ENCODE results near the gene RHOA. TPM values are rescaled to one million over a fixed set of nuclear protein-coding genes. Genes with fewer than 3 reads are reported as not detected.

The RHOA gene
- total RNA-seq, 3 donors from 2014 or later (not counting 1 experiment from before 2014, with no cell fraction given), result 342 to 372 (median 370) TPM

DNA sequence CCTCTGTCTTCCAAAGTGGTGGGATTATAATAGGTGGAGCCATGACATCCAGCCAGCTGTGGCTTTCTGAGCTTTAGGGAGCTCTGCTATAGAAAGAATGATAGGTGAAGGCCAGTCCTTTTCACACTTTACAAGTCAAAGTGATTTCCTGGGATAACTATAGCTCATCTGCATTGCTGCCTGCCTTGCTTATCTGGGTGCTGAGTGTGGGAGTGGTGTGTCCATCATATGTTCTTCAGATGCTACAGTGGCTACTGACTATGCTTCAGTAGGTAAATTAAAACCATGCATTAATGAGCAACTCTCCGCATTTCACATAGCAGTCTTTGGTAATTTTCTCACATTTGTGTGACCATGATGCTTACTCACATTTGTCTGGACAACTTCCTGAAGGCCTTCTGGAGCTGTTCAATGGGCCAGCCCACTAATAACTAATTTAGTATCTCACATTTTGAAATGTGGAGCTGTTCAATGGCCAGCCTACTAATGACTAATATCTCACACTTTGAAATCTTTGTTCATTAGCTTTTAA lies 23.4 kb downstream of the RHOA start:
- H3K27me3 Mint-ChIP-seq (ENCODE audit: low read depth in 2 of 2), result no peaks in the 10 kb centered on the region
- peaks cover 41% of the 10 kb centered on the region for H3K4me1 ChIP-seq (ENCODE audit: control insufficient read depth, insufficient read depth, low read length)
- H3K4me3 Mint-ChIP-seq, result peak overlapping the region; percentile 21
- H3K27ac ChIP-seq (ENCODE audit: low read length), result no peak overlapping the region
- intact Hi-C loops (cut with micrococcal nuclease), result loop anchor here (5.0 kb wide), 1 partner anchor 59 kb away; no protein-coding TSS in a partner anchor
- peaks cover 53 to 57% of the 10 kb centered on the region in 2 donors for H3K4me1 Mint-ChIP-seq
- peak overlapping the region; percentile 79 to 83 for H3K27ac Mint-ChIP-seq
- ATAC-seq, result peak in 2 of 3 donors; percentile 26
- no peaks in the 10 kb centered on the region for H3K9me3 Mint-ChIP-seq
- 52% methylated on average over 1 of the region's 1 CpG for WGBS (ENCODE audit: insufficient coverage)
- H3K27me3 ChIP-seq (ENCODE audit: control insufficient read depth, insufficient read depth, low read length), result no peaks in the 10 kb centered on the region
- no peak for DNase-seq
- no peaks in the 10 kb centered on the region for H3K36me3 Mint-ChIP-seq
- H3K36me3 ChIP-seq (ENCODE audit: control insufficient read depth, insufficient read depth, low read length), result peaks cover 5% of the 10 kb centered on the region
- H3K4me3 ChIP-seq (ENCODE audit: low read length), result no peak overlapping the region
- TF ChIP-seq, protein P1, sequence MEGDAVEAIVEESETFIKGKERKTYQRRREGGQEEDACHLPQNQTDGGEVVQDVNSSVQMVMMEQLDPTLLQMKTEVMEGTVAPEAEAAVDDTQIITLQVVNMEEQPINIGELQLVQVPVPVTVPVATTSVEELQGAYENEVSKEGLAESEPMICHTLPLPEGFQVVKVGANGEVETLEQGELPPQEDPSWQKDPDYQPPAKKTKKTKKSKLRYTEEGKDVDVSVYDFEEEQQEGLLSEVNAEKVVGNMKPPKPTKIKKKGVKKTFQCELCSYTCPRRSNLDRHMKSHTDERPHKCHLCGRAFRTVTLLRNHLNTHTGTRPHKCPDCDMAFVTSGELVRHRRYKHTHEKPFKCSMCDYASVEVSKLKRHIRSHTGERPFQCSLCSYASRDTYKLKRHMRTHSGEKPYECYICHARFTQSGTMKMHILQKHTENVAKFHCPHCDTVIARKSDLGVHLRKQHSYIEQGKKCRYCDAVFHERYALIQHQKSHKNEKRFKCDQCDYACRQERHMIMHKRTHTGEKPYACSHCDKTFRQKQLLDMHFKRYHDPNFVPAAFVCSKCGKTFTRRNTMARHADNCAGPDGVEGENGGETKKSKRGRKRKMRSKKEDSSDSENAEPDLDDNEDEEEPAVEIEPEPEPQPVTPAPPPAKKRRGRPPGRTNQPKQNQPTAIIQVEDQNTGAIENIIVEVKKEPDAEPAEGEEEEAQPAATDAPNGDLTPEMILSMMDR (IDR thresholded peaks at IDR 0.05), result no peak
- H3K9me3 ChIP-seq (ENCODE audit: control insufficient read depth, insufficient read depth, low read length), result no peaks in the 10 kb centered on the region

DNA sequence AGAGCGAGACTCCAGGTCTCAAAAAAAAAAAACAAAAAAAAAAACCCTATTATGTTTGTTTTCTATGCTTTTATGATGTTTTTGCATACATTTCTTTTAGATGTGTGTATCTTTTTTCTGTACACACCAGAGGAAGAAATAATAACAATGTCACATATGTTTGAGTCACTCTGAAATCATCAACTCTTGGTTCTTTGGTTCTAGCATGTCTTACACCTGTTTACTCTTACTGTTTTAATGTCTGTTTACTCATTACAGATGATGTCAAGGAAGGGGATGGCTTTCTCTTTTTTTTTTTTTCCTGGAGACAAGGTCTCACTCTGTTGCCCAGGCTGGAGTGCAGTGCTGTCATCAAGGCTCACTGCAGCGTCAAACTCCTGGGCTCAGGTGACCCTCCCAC lies 24.1 kb downstream of the RHOA start:
- TF ChIP-seq, protein P1 (IDR thresholded peaks at IDR 0.05), result no peak
- no peaks in the 10 kb centered on the region for H3K9me3 ChIP-seq (ENCODE audit: control insufficient read depth, insufficient read depth, low read length)
- DNase-seq, result no peak
- peak in 2 of 3 donors; percentile 25 to 47 for ATAC-seq
- H3K36me3 ChIP-seq (ENCODE audit: control insufficient read depth, insufficient read depth, low read length), result peaks cover 5% of the 10 kb centered on the region
- no peaks in the 10 kb centered on the region for H3K9me3 Mint-ChIP-seq
- no peaks in the 10 kb centered on the region for H3K36me3 Mint-ChIP-seq
- H3K4me1 Mint-ChIP-seq, result peaks cover 49 to 57% of the 10 kb centered on the region in 2 donors
- H3K4me3 Mint-ChIP-seq, result no peak overlapping the region
- peaks cover 41% of the 10 kb centered on the region for H3K4me1 ChIP-seq (ENCODE audit: control insufficient read depth, insufficient read depth, low read length)
- no peaks in the 10 kb centered on the region for H3K27me3 ChIP-seq (ENCODE audit: control insufficient read depth, insufficient read depth, low read length)
- no peak overlapping the region for H3K27ac ChIP-seq (ENCODE audit: low read length)
- intact Hi-C loops (cut with micrococcal nuclease), result loop anchor here (5.0 kb wide), 1 partner anchor 60 kb away; no protein-coding TSS in a partner anchor
- no peak overlapping the region for H3K4me3 ChIP-seq (ENCODE audit: low read length)
- H3K27ac Mint-ChIP-seq, result peak overlapping the region; percentile 79 to 83
- 100% methylated on average over 1 of the region's 2 CpGs for WGBS (ENCODE audit: insufficient coverage)
- H3K27me3 Mint-ChIP-seq (ENCODE audit: low read depth in 2 of 2), result no peaks in the 10 kb centered on the region

DNA sequence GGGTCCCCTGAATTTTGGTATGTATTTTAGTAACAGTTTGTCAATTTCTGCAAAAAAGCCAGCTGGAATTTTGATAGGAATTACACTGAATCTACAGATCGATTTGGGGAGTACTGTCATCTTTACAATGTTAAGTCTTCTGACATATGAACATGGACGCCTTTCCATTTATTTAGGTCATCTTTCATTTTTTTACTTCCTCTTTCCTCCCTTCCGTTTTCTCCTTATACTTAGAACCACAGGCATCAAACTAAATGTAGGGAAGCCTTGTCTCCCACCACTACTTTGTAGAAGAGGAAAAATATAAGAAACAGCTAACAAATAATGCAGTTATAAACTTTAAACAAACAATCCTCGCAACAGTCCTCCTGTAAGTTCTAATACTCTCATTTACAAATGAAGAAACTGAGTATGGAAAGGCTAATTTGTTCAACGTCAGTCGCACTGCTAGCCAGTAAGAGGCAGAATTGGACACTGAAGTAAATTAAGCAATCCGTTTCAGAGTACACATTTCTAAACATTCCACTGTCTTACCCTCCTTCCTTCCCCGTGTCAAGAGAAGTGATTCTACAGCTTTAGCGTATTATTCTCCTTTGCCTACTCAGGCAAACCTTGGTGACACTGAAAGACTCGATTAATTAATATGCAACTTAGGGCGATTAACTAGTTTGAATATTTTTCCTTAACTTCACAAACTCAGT lies 25.6 kb downstream of the RHOA start:
- intact Hi-C loops (cut with micrococcal nuclease), result loop anchor here (5.0 kb wide), 1 partner anchor 61 kb away; no protein-coding TSS in a partner anchor
- H3K27ac ChIP-seq (ENCODE audit: low read length), result peak overlapping the region; percentile 33
- H3K9me3 Mint-ChIP-seq, result no peaks in the 10 kb centered on the region

More for the DNA sequence above, 25.6 kb downstream of the RHOA start:
- Mint-ChIP-seq H3K27me3 (ENCODE audit: low read depth in 2 of 2) (no peaks in the 10 kb centered on the region), H3K4me1 (peaks cover 45 to 59% of the 10 kb centered on the region in 2 donors), H3K4me3 (peak overlapping the region; percentile 55), H3K27ac (peak overlapping the region; percentile 80 to 84), H3K36me3 (no peaks in the 10 kb centered on the region)
- WGBS (ENCODE audit: insufficient coverage), result 44% methylated on average over 7 of the region's 11 CpGs
- Histone ChIP-seq H3K9me3 (ENCODE audit: control insufficient read depth, insufficient read depth, low read length) (no peaks in the 10 kb centered on the region), H3K4me3 (ENCODE audit: low read length) (no peak overlapping the region), H3K4me1 (ENCODE audit: control insufficient read depth, insufficient read depth, low read length) (peaks cover 39% of the 10 kb centered on the region), H3K27me3 (ENCODE audit: control insufficient read depth, insufficient read depth, low read length) (no peaks in the 10 kb centered on the region), H3K36me3 (ENCODE audit: control insufficient read depth, insufficient read depth, low read length) (peaks cover 2% of the 10 kb centered on the region)
- TF ChIP-seq, protein P1 (IDR thresholded peaks at IDR 0.05), result no peak
- ATAC-seq (no peak), DNase-seq (no peak)
